Suprapubic skin (tissue), 4 donors: Measurements from ENCODE around the gene SLC26A4. TPM values are rescaled to one million over a fixed set of nuclear protein-coding genes. Genes with fewer than 3 reads are reported as not detected.
A peak's percentile ranks its signal among the peaks of the same experiment; 100 is the strongest.

ENCODE experiments used
- DNase-seq, 2 donors: peaks; one replicate each; pipeline ENCODE4 v3.0.0-alpha.2; 2019; ENCODE audit warnings: low spot score in 2 of 2
- H3K27ac ChIP-seq: fragments of 200-600 bp; sonication (generic); one replicate; pipeline ENCODE4 v1.5.1; 2019
- H3K27me3 ChIP-seq: fragments of 200-600 bp; sonication (generic); one replicate; pipeline ENCODE4 v1.5.1; 2019
- H3K36me3 ChIP-seq: fragments of 200-600 bp; sonication (generic); one replicate; pipeline ENCODE4 v1.5.1; 2019
- H3K4me1 ChIP-seq: fragments of 200-600 bp; sonication (generic); one replicate; pipeline ENCODE4 v1.5.1; 2019
- H3K4me3 ChIP-seq: fragments of 200-600 bp; sonication (generic); one replicate; pipeline ENCODE4 v1.5.1; 2019; ENCODE audit warnings: mild to moderate bottlenecking
- H3K9me3 ChIP-seq: fragments of 200-600 bp; sonication (generic); one replicate; pipeline ENCODE4 v1.5.1; 2019
- EP300 ChIP-seq: sonication (generic); formaldehyde crosslinking; IDR thresholded peaks from one replicate; pipeline ENCODE4 v1.6.1; 2017; ENCODE audit warnings: antibody characterized with exemption
- POLR2A ChIP-seq, 2 donors: fragments of 450-650 bp; IDR thresholded peaks; one replicate each; pipeline ENCODE4 v1.6.1; 2017; ENCODE audit warnings: antibody characterized with exemption in 2 of 2, mild to moderate bottlenecking in 2 of 2, moderate library complexity in 2 of 2
- POLR2AphosphoS5 ChIP-seq, 3 donors: sonication (generic); formaldehyde crosslinking; IDR thresholded peaks; one replicate each; pipeline ENCODE4 v1.6.1; 2017; ENCODE audit warnings: antibody characterized with exemption in 3 of 3
- WGBS: methylation state at CpG from one replicate; pipeline ENCODE4 v1.1.5; 2018; 5-methylcytosine and 5-hydroxymethylcytosine counted together
- total RNA-seq, 4 donors: library from RNA; depleted of rRNA; stranded (reverse); fragments of >200 nt; gene quantifications; one replicate each; pipeline ENCODE4 v1.1.0, GENCODE V29; 2016
- TF ChIP-seq, protein P1 (sequence below), 2 donors: fragments of 200-600 bp in 1 of 2; fragments of 450-650 bp in 1 of 2; sonication (generic) in 1 of 2; IDR thresholded peaks; one replicate each; pipeline ENCODE4 v1.5.1; 2016 to 2019; ENCODE audit warnings: antibody characterized with exemption in 2 of 2, mild to moderate bottlenecking in 1 of 2, moderate library complexity in 1 of 2

Gene SLC26A4
- total RNA-seq, 4 donors from 2014 or later: 0.13 to 0.26 (median 0.24) TPM; not detected in 1

DNA sequence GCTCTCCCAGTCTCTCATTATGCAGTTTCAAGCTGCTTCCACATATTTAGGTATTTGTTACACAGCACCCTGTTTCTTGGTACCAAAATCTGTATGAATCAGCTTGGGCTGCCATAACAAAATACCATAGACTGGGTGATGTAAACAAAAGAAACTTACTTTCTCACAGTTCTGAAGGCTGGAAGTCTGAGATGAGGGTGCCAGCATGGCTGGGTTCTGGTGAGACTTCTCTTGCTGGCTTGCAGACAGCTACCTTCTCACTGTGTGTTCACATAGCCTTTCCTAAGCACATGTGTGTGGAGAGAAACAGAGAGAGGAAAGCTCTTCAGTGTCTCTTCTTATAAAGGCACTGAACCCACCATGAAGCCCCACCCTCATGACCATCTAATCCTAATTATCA is 67.6 kb downstream of the SLC26A4 start:
- Histone ChIP-seq H3K36me3 (no peaks in the 10 kb centered on the region), H3K9me3 (no peaks in the 10 kb centered on the region), H3K4me3 (no peak overlapping the region), H3K27ac (no peak overlapping the region), H3K4me1 (no peaks in the 10 kb centered on the region), H3K27me3 (peaks cover 4% of the 10 kb centered on the region)
- no peak for TF ChIP-seq EP300
- no peak for TF ChIP-seq POLR2A (IDR thresholded peaks at IDR 0.05)
- no peak for TF ChIP-seq POLR2AphosphoS5 (IDR thresholded peaks at IDR 0.05)
- TF ChIP-seq, protein P1, sequence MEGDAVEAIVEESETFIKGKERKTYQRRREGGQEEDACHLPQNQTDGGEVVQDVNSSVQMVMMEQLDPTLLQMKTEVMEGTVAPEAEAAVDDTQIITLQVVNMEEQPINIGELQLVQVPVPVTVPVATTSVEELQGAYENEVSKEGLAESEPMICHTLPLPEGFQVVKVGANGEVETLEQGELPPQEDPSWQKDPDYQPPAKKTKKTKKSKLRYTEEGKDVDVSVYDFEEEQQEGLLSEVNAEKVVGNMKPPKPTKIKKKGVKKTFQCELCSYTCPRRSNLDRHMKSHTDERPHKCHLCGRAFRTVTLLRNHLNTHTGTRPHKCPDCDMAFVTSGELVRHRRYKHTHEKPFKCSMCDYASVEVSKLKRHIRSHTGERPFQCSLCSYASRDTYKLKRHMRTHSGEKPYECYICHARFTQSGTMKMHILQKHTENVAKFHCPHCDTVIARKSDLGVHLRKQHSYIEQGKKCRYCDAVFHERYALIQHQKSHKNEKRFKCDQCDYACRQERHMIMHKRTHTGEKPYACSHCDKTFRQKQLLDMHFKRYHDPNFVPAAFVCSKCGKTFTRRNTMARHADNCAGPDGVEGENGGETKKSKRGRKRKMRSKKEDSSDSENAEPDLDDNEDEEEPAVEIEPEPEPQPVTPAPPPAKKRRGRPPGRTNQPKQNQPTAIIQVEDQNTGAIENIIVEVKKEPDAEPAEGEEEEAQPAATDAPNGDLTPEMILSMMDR (IDR thresholded peaks at IDR 0.05): no peak
- DNase-seq: no peak

DNA sequence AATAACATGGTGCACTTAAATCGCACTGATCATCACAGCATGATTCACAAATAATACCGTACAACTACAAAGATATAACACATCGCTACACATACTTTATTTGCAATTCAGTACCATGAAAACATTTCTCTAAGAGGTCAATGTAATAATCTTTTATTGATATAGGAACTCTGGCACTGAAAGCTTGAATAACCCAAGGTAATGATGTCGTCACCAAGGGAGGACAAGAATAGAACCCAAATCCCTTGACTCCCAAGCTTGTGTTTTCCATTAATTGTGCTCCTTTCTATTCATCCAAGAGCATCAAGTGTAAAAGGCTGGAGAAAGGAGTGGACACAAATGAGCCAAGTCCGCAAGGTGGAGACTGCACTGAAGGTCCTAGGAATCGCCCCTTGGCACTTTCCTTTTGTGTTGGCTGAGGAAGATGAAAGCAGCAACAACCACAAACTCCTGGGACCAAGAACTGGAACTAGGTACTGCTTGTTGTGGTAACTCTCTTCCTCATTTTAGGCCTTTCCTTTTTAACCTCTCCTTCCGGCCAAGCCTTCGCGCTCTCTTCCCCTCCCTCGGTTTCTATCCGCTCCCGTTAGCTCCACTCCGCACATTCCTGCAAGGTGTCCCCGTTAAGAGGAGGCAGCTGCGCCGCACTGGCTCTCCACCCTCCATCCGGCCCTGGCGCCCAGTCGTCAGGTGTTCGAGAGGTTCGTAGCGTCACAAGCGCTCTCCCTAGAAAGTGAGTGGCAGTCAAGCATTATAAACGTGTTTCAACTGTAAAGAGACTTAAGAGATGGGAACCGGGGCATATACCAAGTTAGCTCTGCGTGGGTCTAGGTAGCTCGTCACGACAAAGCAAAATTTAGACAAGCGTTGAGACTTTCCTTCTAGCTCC is 82.3 kb downstream of the SLC26A4 start:
- peaks cover 41% of the 10 kb centered on the region for H3K4me1 ChIP-seq
- WGBS: 16% methylated on average over 29 of the region's 29 CpGs
- DNase-seq: peak; percentile 76 to 82

DNA sequence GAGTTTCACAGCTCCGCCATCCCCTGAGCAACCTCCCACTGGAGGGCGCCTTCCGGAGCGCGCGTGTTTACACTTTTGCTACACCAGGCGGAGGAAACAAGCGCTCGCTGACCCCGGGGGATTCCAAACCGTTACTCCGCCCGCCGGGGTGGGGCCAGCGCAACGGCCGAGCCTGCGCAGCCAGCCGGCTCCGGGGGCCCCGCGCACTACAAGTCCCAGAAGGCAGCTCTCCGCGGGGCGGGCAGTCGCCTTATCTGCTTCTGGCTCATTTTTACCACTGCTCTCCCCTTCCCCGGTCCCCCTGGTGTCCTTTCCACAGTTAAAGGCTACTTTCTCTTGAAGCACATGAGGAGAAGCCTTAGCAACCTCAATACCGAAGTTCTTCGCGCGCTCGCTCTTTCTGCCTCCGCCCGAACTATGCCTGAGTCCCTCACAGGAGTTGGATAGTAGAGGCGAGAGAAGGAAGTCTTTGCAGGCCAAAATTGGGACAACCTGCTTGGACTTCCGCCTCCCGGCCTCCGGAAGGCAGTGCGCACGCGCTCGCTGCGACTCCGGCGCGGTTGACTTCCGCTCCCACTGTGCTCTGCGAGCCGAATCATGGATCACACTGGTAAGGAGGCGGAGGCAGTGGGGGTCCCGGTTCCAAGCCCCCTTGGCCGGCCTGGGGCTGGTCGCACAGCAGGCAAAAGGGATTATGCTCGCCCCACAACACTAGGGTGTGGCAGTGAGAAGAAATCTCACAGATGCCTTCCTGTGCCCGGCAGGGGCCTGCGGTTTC is 83.1 kb downstream of the SLC26A4 start, which contains the start of gene CBLL1:
TSS of gene CBLL1 (plus strand) at position 576 of the 778 bp plus-strand sequence. CDS start at position 598, 22 bp downstream.
- WGBS: 2% methylated on average over 10 of the region's 56 CpGs
- peak within 1 kb of the TSS; percentile 98 for H3K27ac ChIP-seq
- H3K4me1 ChIP-seq: peaks cover 44% of the 10 kb centered on the region
- DNase-seq: peak; percentile 97 to 98
- TF ChIP-seq EP300 (no peak), POLR2AphosphoS5 (IDR thresholded peaks at IDR 0.05) (peak; percentile 25 to 36 (median 31)), POLR2A (IDR thresholded peaks at IDR 0.05) (peak in 1 of 2 donors; percentile 70)
- TF ChIP-seq, protein P1 (IDR thresholded peaks at IDR 0.05): peak; percentile 49 to 77
- peak within 1 kb of the TSS; percentile 86 for H3K4me3 ChIP-seq
- no peaks in the 10 kb centered on the region for H3K27me3 ChIP-seq
- H3K36me3 ChIP-seq: no peaks in the 10 kb centered on the region
- no peaks in the 10 kb centered on the region for H3K9me3 ChIP-seq

More for the DNA sequence above, 82.3 kb downstream of the SLC26A4 start:
- no peaks in the 10 kb centered on the region for H3K27me3 ChIP-seq
- peak overlapping the region; percentile 98 for H3K27ac ChIP-seq
- H3K36me3 ChIP-seq: no peaks in the 10 kb centered on the region
- no peaks in the 10 kb centered on the region for H3K9me3 ChIP-seq
- TF ChIP-seq, protein P1 (IDR thresholded peaks at IDR 0.05): no peak
- TF ChIP-seq POLR2AphosphoS5 (IDR thresholded peaks at IDR 0.05) (no peak), EP300 (no peak), POLR2A (IDR thresholded peaks at IDR 0.05) (no peak)
- H3K4me3 ChIP-seq: peak overlapping the region; percentile 86

DNA sequence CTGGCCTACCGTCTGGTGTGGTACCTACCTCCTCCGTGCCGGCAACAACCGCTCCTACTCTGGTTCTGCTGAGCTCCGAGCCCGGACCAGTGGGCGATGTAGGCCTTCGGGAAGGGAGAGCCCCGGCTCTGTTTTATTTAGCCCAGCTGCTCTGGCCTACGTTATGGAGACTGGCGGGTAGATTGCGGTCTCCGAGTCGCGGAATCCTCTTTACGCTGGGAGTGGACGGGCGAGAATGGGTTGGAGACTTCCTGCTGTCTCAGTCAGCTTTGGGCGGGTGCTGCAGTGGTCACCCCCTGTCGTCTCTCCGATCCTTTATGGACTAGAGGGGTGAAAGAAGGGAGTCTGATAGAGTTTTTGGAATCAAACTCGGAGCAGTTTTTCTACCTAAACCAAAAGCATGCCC is 83.7 kb downstream of the SLC26A4 start:
- H3K27ac ChIP-seq: peak overlapping the region; percentile 98
- H3K4me3 ChIP-seq: peak overlapping the region; percentile 86
- WGBS: 0% methylated on average over 20 of the region's 22 CpGs
- no peaks in the 10 kb centered on the region for H3K9me3 ChIP-seq
- H3K36me3 ChIP-seq: no peaks in the 10 kb centered on the region
- H3K27me3 ChIP-seq: no peaks in the 10 kb centered on the region
- peaks cover 44% of the 10 kb centered on the region for H3K4me1 ChIP-seq
- no peak for TF ChIP-seq POLR2AphosphoS5 (IDR thresholded peaks at IDR 0.05)
- no peak for TF ChIP-seq EP300
- TF ChIP-seq, protein P1 (IDR thresholded peaks at IDR 0.05): no peak
- TF ChIP-seq POLR2A (IDR thresholded peaks at IDR 0.05): no peak
- no peak for DNase-seq

DNA sequence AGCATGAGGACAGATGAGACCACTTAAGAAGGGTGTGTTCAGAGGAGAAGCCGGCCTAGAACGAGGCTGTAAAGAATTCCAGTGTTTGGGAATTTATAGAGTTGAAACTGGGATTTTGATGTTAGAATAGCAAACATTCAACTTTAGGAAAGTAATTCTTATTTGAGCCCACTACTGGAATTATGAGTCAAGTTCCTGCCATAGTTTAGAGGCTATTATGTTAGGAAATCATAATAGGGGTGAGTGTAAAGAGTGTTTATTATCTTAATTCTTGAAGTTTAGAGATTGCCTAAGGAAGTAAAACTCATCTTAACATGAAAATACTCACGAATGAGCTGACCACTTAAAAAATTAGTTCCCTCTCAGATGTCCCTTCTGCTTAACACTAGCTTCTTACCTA is 85.4 kb downstream of the SLC26A4 start:
- no peak for DNase-seq
- no peaks in the 10 kb centered on the region for H3K9me3 ChIP-seq
- H3K4me1 ChIP-seq: peaks cover 44% of the 10 kb centered on the region
- H3K27me3 ChIP-seq: no peaks in the 10 kb centered on the region
- H3K36me3 ChIP-seq: peaks cover 13% of the 10 kb centered on the region
- peak overlapping the region; percentile 86 for H3K4me3 ChIP-seq
- no peak for TF ChIP-seq POLR2A (IDR thresholded peaks at IDR 0.05)
- TF ChIP-seq, protein P1 (IDR thresholded peaks at IDR 0.05): no peak
- no peak for TF ChIP-seq EP300
- no peak for TF ChIP-seq POLR2AphosphoS5 (IDR thresholded peaks at IDR 0.05)
- H3K27ac ChIP-seq: no peak overlapping the region
- WGBS: 49% methylated on average over 3 of the region's 3 CpGs
